ENCODE data around the gene WDR44. TPM values are rescaled to one million over a fixed set of nuclear protein-coding genes. Genes with fewer than 3 reads are reported as not detected.

WDR44 gene
- total and polyA plus RNA-seq, 2 of the 4 experiments (the other 2 are of a cell fraction): 10.0 to 11.8 TPM

GRCh38 chrX:118356154-118356701 is 10.3 kb downstream of the WDR44 start:
- H4K91ac ChIP-seq (ENCODE audit: insufficient read depth, low read depth, low read length): no peak overlapping the region
- H3K4me2 ChIP-seq (ENCODE audit: low read depth, low read length): no peak overlapping the region
- H3K56ac ChIP-seq (ENCODE audit: extremely low read depth, insufficient read depth, low read length): no peak overlapping the region
- TF ChIP-seq SMC3 (IDR thresholded peaks at IDR 0.05; ENCODE audit: low read depth, low read length) (no peak), FOS (IDR thresholded peaks at IDR 0.05; ENCODE audit: low read depth, low read length) (no peak), CEBPB (IDR thresholded peaks at IDR 0.05; ENCODE audit: low read depth, low read length) (no peak), RFX5 (IDR thresholded peaks at IDR 0.05; ENCODE audit: low read depth, low read length) (no peak)
- H3K27ac ChIP-seq (ENCODE audit: insufficient read depth, low read length): no peak overlapping the region
- H3K23ac ChIP-seq (ENCODE audit: low read depth, low read length): no peak overlapping the region
- no TSS peak for BruUV-seq (replicated peaks)
- peaks cover 9% of the 10 kb centered on the region for H3K4me1 ChIP-seq (ENCODE audit: control insufficient read depth, insufficient read depth, low read length)
- no peak overlapping the region for H4K5ac ChIP-seq (ENCODE audit: low read depth, low read length)
- no peak overlapping the region for H3K18ac ChIP-seq (ENCODE audit: low read depth, low read length)
- ATAC-seq (ENCODE audit: low read depth): no peak
- no peak overlapping the region for H2AFZ ChIP-seq (replicated peaks; ENCODE audit: low read length, poor library complexity)
- CTCF ChIA-PET: no interaction called here
- no peaks in the 10 kb centered on the region for H3K27me3 ChIP-seq (ENCODE audit: control insufficient read depth, insufficient read depth, low read length)
- intact Hi-C loops (cut with micrococcal nuclease): no loop called here
- no peak overlapping the region for H2AK9ac ChIP-seq (replicated peaks; ENCODE audit: low read depth, low read length, poor library complexity)
- H3K9ac ChIP-seq (ENCODE audit: low read depth, low read length): no peak overlapping the region
- in situ Hi-C loops (cut with MboI; ENCODE audit: low sequenced_read_pairs): no loop called here
- H3K36me3 ChIP-seq (ENCODE audit: control insufficient read depth, insufficient read depth, low read length): no peaks in the 10 kb centered on the region
- H4K20me1 ChIP-seq (ENCODE audit: insufficient read depth, low read length): peaks cover 29% of the 10 kb centered on the region
- no peak overlapping the region for H3K14ac ChIP-seq (replicated peaks; ENCODE audit: low read depth, low read length)
- no peak for DNase-seq
- H2BK15ac ChIP-seq (ENCODE audit: low read depth, low read length): no peak overlapping the region
- no peak overlapping the region for H2BK5ac ChIP-seq (ENCODE audit: low read depth, low read length, poor library complexity, severe bottlenecking)
- no peak overlapping the region for H2BK120ac ChIP-seq (ENCODE audit: low read depth, low read length)
- H3K79me1 ChIP-seq (ENCODE audit: low read depth in 1 of 2, low read length in 2 of 2): peaks cover 0 to 12% of the 10 kb centered on the region in 2 experiments; a peak in 2 of 4 replicates
- no peaks in the 10 kb centered on the region for H3K9me3 ChIP-seq (ENCODE audit: control insufficient read depth, insufficient read depth, low read length)
- H2BK20ac ChIP-seq (ENCODE audit: low read depth, low read length): no peak overlapping the region
- 0 out of 2 replicates have a peak, but pooled peaks cover 6% of the 10 kb centered on the region for H3K9me1 ChIP-seq (ENCODE audit: insufficient read depth, low read length)
- dilution Hi-C loops (cut with HindIII; ENCODE audit: low sequenced_read_pairs, unreplicated experiment): no loop called here
- H3K4me3 ChIP-seq (ENCODE audit: insufficient read depth, low read depth, low read length): no peak overlapping the region
- WGBS, 2 experiments (ENCODE audit: extremely low coverage in 2 of 2, insufficient read length in 1 of 2): 80% methylated on average over 1 of the region's 2 CpGs; no CpG with 5 or more reads in 1 of the 2 experiments
- POLR2A ChIA-PET (ENCODE audit: unreplicated experiment): no interaction called here
- H2AK5ac ChIP-seq (ENCODE audit: low read depth, low read length): no peak overlapping the region
- H4K8ac ChIP-seq (ENCODE audit: low read depth in 2 of 2, low read length in 2 of 2): no peak overlapping the region
- H3K4ac ChIP-seq (ENCODE audit: low read depth, low read length): no peak overlapping the region

All from IMR-90 (cell line).